SU-DHL-6 (cell line): ENCODE measurements around the gene ERGIC3.

Experiments
- EZH2phosphoT487 ChIP-seq: fragments of 200-600 bp; sonication (generic), shearing (Covaris generic); conservative IDR thresholded peaks from 2 replicates; pipeline ENCODE4 v1.6.1; 2018; ENCODE audit warnings: mild to moderate bottlenecking, antibody characterized with exemption, low read length, moderate library complexity, mixed read lengths
- TF ChIP-seq, protein P1 (sequence below): fragments of 200-600 bp; sonication (generic); IDR thresholded peaks from one replicate; pipeline ENCODE4 v1.5.1; 2017; ENCODE audit warnings: antibody characterized with exemption, mild to moderate bottlenecking, low read length, moderate library complexity; ENCODE audit not compliant: insufficient read depth, poor library complexity, severe bottlenecking

DNA sequence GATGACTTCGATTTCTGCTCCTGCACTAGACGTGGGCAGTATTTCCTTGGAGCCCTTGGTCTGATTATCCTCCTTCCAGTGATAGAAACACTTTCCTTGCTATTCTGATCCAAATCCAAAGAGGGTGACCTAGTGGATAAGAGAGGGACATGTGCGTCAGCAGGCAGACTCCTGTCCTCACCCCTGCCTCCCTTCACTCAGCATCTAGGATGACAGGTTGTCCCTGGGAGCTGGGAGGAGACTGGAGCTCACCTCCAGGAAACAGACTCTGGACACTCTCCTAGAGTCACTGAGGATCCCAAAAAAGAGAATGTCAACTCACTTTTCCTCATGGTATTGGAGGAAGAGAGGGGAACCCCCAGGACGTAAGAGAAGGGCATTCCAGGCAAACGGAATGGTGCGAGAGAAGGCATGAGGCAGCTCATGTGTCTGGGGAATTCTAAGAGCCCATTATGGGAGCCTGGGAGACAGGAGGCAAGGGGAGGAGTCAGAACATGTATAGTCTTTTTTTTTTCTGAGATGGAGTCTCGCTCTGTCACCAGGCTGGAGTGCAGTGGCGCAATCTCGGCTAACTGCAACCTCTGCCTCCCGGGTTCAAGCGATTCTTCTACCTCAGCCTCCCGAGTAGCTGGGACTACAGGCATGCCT, 14.6 kb upstream of the ERGIC3 start:
- TF ChIP-seq, protein P1, sequence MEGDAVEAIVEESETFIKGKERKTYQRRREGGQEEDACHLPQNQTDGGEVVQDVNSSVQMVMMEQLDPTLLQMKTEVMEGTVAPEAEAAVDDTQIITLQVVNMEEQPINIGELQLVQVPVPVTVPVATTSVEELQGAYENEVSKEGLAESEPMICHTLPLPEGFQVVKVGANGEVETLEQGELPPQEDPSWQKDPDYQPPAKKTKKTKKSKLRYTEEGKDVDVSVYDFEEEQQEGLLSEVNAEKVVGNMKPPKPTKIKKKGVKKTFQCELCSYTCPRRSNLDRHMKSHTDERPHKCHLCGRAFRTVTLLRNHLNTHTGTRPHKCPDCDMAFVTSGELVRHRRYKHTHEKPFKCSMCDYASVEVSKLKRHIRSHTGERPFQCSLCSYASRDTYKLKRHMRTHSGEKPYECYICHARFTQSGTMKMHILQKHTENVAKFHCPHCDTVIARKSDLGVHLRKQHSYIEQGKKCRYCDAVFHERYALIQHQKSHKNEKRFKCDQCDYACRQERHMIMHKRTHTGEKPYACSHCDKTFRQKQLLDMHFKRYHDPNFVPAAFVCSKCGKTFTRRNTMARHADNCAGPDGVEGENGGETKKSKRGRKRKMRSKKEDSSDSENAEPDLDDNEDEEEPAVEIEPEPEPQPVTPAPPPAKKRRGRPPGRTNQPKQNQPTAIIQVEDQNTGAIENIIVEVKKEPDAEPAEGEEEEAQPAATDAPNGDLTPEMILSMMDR: no peak
- TF ChIP-seq EZH2phosphoT487: no peak
